CD4-positive, CD25-positive, alpha-beta regulatory T cell (primary cell): ENCODE results near the gene LITAF. TPM values are rescaled to one million over a fixed set of nuclear protein-coding genes. Genes with fewer than 3 reads are reported as not detected.
"Not testable (repeated sequence)": the region's sequence is repeated elsewhere in the genome, so short reads cannot be mapped to it uniquely, and the experiment has no call there.

Experiments
- ATAC-seq, 2 donors: fragments of 150-1000 bp; cut with Tn5 transposase; one replicate each; pipeline ENCODE4 v1.10.0; 2021; ENCODE audit warnings: low read depth in 2 of 2, moderate number of reproducible peaks in 2 of 2, moderate library complexity in 1 of 2
- DNase-seq, 3 donors: peaks; one replicate each; pipeline versions ENCODE4 v3.0.0 to v3.0.0-alpha.2; 2012 to 2022; ENCODE audit warnings: mixed read lengths in 1 of 3
- H3K27ac ChIP-seq: one replicate; pipeline ENCODE4 v1.7.0; 2013; ENCODE audit warnings: mild to moderate bottlenecking, low read length; ENCODE audit not compliant: insufficient read depth, poor library complexity, severe bottlenecking
- H3K27me3 ChIP-seq: one replicate; pipeline ENCODE4 v1.7.0; 2013; ENCODE audit warnings: low read length; ENCODE audit not compliant: control insufficient read depth, insufficient read depth
- H3K36me3 ChIP-seq: one replicate; pipeline ENCODE4 v1.7.0; 2013; ENCODE audit warnings: mild to moderate bottlenecking, low read length, moderate library complexity; ENCODE audit not compliant: control insufficient read depth, insufficient read depth
- H3K4me1 ChIP-seq: 2 replicates; pipeline ENCODE4 v1.7.0; 2013; ENCODE audit warnings: mild to moderate bottlenecking, low read length; ENCODE audit not compliant: insufficient read depth, control insufficient read depth, poor library complexity, severe bottlenecking
- H3K4me3 ChIP-seq: one replicate; pipeline ENCODE4 v1.7.0; 2013; ENCODE audit warnings: low read depth, mild to moderate bottlenecking, low read length, moderate library complexity
- H3K9me3 ChIP-seq, 2 experiments: 1 replicate in 1 of 2; 2 replicates in 1 of 2; pipeline ENCODE4 v1.7.0; 2013; ENCODE audit warnings: low read length in 2 of 2, mild to moderate bottlenecking in 1 of 2, moderate library complexity in 1 of 2; ENCODE audit not compliant: control insufficient read depth in 2 of 2
- H3K27ac Mint-ChIP-seq, 3 donors: one replicate each; pipeline ENCODE4 v1.8.0; 2020 to 2022; ENCODE audit warnings: mild to moderate bottlenecking in 3 of 3, mixed read lengths in 3 of 3, moderate library complexity in 2 of 3
- H3K27me3 Mint-ChIP-seq: one replicate; pipeline ENCODE4 v1.8.0; 2022; ENCODE audit warnings: mild to moderate bottlenecking, mixed read lengths
- H3K36me3 Mint-ChIP-seq: one replicate; pipeline ENCODE4 v1.8.0; 2020; ENCODE audit warnings: mixed read lengths
- H3K4me1 Mint-ChIP-seq, 4 donors: one replicate each; pipeline ENCODE4 v1.8.0; 2020 to 2022; ENCODE audit warnings: mixed read lengths in 4 of 4, mild to moderate bottlenecking in 1 of 4
- H3K4me3 Mint-ChIP-seq, 4 donors: one replicate each; pipeline ENCODE4 v1.8.0; 2020 to 2022; ENCODE audit warnings: mild to moderate bottlenecking in 4 of 4, mixed read lengths in 4 of 4, moderate library complexity in 3 of 4
- H3K9me3 Mint-ChIP-seq, 7 donors: one replicate each; pipeline ENCODE4 v1.8.0; 2020 to 2022; ENCODE audit warnings: mixed read lengths in 7 of 7, mild to moderate bottlenecking in 3 of 7, moderate library complexity in 2 of 7
- polyA plus RNA-seq, 4 donors: library from polyadenylated mRNA; unstranded; fragments of 300-500 nt; fragmentation: Illumina TruSeq; gene quantifications; one replicate each; pipeline ENCODE4 v1.2.3, GENCODE V29; 2021
- total RNA-seq: library from RNA; stranded (reverse); gene quantifications from one replicate; pipeline ENCODE4 v1.2.3, GENCODE V29; 2022

LITAF gene
- total and polyA plus RNA-seq, 5 donors from 2014 or later: 281 to 696 (median 635) TPM

DNA sequence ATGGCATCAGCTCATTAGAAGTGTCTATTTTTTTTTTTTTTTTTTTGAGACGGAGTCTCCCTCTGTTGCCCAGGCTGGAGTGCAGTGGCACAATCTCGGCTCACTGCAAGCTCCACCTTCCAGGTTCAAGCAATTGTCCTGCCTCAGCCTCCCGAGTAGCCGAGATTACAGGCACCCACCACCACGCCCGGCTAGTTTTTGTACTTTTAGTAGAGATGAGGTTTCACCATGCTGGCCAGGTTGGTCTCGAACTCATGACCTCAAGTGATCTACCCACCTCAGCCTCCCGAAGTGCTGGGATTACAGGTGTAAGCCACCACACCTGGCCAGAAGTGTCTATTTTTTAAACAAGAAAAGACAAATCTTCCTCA lies 9.4 kb downstream of the LITAF start:
- not testable (repeated sequence) for H3K9me3 Mint-ChIP-seq, ATAC-seq, DNase-seq, H3K36me3 ChIP-seq, H3K9me3 ChIP-seq, H3K27me3 ChIP-seq, H3K27me3 Mint-ChIP-seq, H3K4me3 ChIP-seq
- peaks cover 22 to 88% (median 60%) of the 10 kb centered on the region in 4 donors for H3K4me1 Mint-ChIP-seq
- peak overlapping the region; percentile 44 for H3K27ac ChIP-seq
- H3K4me3 Mint-ChIP-seq: peak overlapping the region; percentile 50 to 88 (median 65)
- peak overlapping the region; percentile 73 to 93 (median 73) for H3K27ac Mint-ChIP-seq
- H3K4me1 ChIP-seq: peaks cover 76% of the 10 kb centered on the region
- H3K36me3 Mint-ChIP-seq: peaks cover 19% of the 10 kb centered on the region

DNA sequence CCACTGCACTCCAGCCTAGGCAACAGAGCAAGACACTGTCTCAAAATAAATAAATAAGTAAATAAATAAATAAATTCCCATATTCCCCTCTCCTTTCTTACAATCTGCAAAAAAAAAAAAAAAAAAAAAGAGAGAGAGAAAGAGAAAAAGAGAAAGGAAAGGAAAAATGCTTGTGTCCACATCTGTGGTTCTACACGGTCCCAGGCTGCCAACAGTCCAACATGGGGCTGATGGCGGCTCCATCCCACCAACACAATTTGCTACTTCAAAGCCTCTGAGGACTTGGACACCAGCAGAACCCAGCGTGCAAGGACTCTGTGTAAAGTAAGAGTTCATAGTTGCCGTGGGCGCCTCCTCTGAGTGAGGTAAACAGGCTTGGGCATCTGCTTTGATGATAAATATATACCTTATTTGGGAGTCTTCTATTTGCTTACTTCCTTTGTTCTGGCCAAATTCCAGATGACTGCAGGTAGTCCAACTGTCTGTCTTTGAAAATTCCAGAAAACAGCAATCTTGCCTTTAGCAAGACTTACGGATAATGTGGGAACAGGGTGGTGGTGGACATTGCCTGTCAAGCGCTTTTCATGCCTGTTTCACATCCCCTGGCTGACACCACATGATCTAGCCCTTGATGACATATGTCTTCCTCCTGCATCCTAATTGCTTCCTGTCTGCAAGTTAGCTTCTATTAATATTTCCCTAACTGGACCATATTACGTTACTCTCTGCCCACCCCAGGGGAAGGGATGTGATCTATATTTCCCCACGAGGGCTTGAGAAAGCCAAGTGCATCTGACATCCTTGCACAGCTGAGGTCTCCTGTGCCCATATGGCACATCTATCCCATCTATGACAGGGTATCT lies 10.1 kb downstream of the LITAF start:
- no peaks in the 10 kb centered on the region for H3K9me3 Mint-ChIP-seq
- DNase-seq: peak in 1 of 3 donors; percentile 29
- H3K27ac ChIP-seq: peak overlapping the region; percentile 47

GRCh38 chr16:11575223-11575589 lies 11.5 kb downstream of the LITAF start:
- no peak for ATAC-seq
- H3K27ac ChIP-seq: peak overlapping the region; percentile 52
- H3K36me3 Mint-ChIP-seq: peaks cover 27% of the 10 kb centered on the region

More for the DNA sequence above, 10.1 kb downstream of the LITAF start:
- H3K27me3 ChIP-seq: no peaks in the 10 kb centered on the region
- H3K9me3 ChIP-seq: no peaks in the 10 kb centered on the region
- peaks cover 76% of the 10 kb centered on the region for H3K4me1 ChIP-seq
- peaks cover 6% of the 10 kb centered on the region for H3K36me3 ChIP-seq
- Mint-ChIP-seq H3K4me3 (peak overlapping the region; percentile 50 to 88 (median 65)), H3K27ac (peak overlapping the region; percentile 73 to 97 (median 93)), H3K27me3 (no peaks in the 10 kb centered on the region), H3K4me1 (peaks cover 15 to 88% (median 59%) of the 10 kb centered on the region in 4 donors), H3K36me3 (peaks cover 23% of the 10 kb centered on the region)
- peak overlapping the region; percentile 57 for H3K4me3 ChIP-seq
- peak; percentile 33 to 47 for ATAC-seq

GRCh38 chr16:11572301-11572995 lies 14.3 kb downstream of the LITAF start:
- Mint-ChIP-seq H3K4me3 (peak overlapping the region; percentile 69 to 86 (median 74)), H3K36me3 (peaks cover 22% of the 10 kb centered on the region), H3K27me3 (no peaks in the 10 kb centered on the region), H3K4me1 (peaks cover 6 to 86% (median 48%) of the 10 kb centered on the region in 4 donors), H3K27ac (peak overlapping the region; percentile 97 to 100 (median 99)), H3K9me3 (no peaks in the 10 kb centered on the region)
- DNase-seq (peak; percentile 56 to 74 (median 59)), ATAC-seq (peak; percentile 60 to 70)
- peaks cover 17% of the 10 kb centered on the region for H3K36me3 ChIP-seq
- H3K27ac ChIP-seq: peak overlapping the region; percentile 61
- peak overlapping the region; percentile 26 for H3K4me3 ChIP-seq
- H3K4me1 ChIP-seq: peaks cover 62% of the 10 kb centered on the region
- H3K9me3 ChIP-seq: no peaks in the 10 kb centered on the region
- H3K27me3 ChIP-seq: no peaks in the 10 kb centered on the region

More at GRCh38 chr16:11575223-11575589, 11.5 kb downstream of the LITAF start:
- Histone ChIP-seq H3K36me3 (peaks cover 14% of the 10 kb centered on the region), H3K4me3 (no peak overlapping the region), H3K27me3 (no peaks in the 10 kb centered on the region), H3K4me1 (peaks cover 74% of the 10 kb centered on the region), H3K9me3 (no peaks in the 10 kb centered on the region)
- Mint-ChIP-seq H3K27me3 (no peaks in the 10 kb centered on the region), H3K4me1 (peaks cover 10 to 89% (median 55%) of the 10 kb centered on the region in 4 donors), H3K4me3 (peak overlapping the region; percentile 11 to 80 (median 73)), H3K9me3 (no peaks in the 10 kb centered on the region), H3K27ac (peak overlapping the region; percentile 83 to 94 (median 88))
- DNase-seq: no peak

DNA sequence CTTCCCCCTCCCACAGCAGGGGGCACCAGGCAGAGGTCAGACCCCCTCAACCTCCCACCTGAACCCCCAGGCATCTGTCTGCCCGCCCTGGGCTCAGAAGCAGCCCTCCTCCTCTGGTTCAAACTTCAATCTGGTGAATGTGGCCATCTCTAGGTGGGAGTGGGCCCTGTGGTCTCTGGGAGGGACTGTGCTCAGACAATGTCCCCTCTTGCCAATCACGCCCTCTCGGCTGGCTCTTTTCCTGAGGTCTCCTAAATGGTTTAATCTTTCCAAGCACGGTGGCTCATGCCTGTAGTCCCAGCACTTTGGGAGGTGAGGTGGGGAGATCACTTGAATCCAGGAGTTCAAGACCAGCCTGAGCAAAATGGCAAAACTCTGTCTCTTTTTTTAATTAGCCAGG lies 15.2 kb downstream of the LITAF start:
- Mint-ChIP-seq H3K27me3 (no peaks in the 10 kb centered on the region), H3K27ac (peak overlapping the region; percentile 97 to 100 (median 99)), H3K4me3 (peak overlapping the region in 2 of 4 donors; percentile 75 to 86), H3K9me3 (no peaks in the 10 kb centered on the region), H3K36me3 (peaks cover 22% of the 10 kb centered on the region), H3K4me1 (peaks cover 0 to 84% (median 49%) of the 10 kb centered on the region in 4 donors)
- ATAC-seq: no peak
- Histone ChIP-seq H3K4me3 (no peak overlapping the region), H3K27ac (peak overlapping the region; percentile 61), H3K27me3 (no peaks in the 10 kb centered on the region), H3K4me1 (peaks cover 53% of the 10 kb centered on the region), H3K36me3 (peaks cover 20% of the 10 kb centered on the region), H3K9me3 (no peaks in the 10 kb centered on the region)
- DNase-seq: no peak

- ATAC-seq (no peak), DNase-seq (no peak)
- H3K36me3 Mint-ChIP-seq: peaks cover 29% of the 10 kb centered on the region
- peak overlapping the region; percentile 36 to 62 (median 48) for H3K4me3 Mint-ChIP-seq
- Histone ChIP-seq H3K36me3 (peaks cover 21% of the 10 kb centered on the region), H3K27me3 (no peaks in the 10 kb centered on the region), H3K27ac (no peak overlapping the region), H3K4me1 (peaks cover 47% of the 10 kb centered on the region), H3K9me3 (no peaks in the 10 kb centered on the region), H3K4me3 (no peak overlapping the region)
- H3K27me3 Mint-ChIP-seq: no peaks in the 10 kb centered on the region
- peak overlapping the region; percentile 97 to 100 (median 99) for H3K27ac Mint-ChIP-seq
- H3K4me1 Mint-ChIP-seq: peaks cover 5 to 90% (median 56%) of the 10 kb centered on the region in 4 donors
- no peaks in the 10 kb centered on the region for H3K9me3 Mint-ChIP-seq
These were observed 15.9 kb downstream of the LITAF start for GRCh38 chr16:11570806-11571205.

GRCh38 chr16:11570258-11570657 lies 16.5 kb downstream of the LITAF start:
- peaks cover 25% of the 10 kb centered on the region for H3K36me3 ChIP-seq
- H3K27ac ChIP-seq: no peak overlapping the region
- H3K4me1 ChIP-seq: peaks cover 41% of the 10 kb centered on the region
- no peak overlapping the region for H3K4me3 ChIP-seq
- no peaks in the 10 kb centered on the region for H3K27me3 ChIP-seq
- Mint-ChIP-seq H3K27ac (peak overlapping the region; percentile 92 to 100 (median 99)), H3K36me3 (peaks cover 33% of the 10 kb centered on the region), H3K4me3 (peak overlapping the region in 3 of 4 donors; percentile 36 to 52 (median 51)), H3K27me3 (no peaks in the 10 kb centered on the region), H3K9me3 (no peaks in the 10 kb centered on the region), H3K4me1 (peaks cover 8 to 88% (median 56%) of the 10 kb centered on the region in 4 donors)
- H3K9me3 ChIP-seq: no peaks in the 10 kb centered on the region
- DNase-seq (no peak), ATAC-seq (no peak)
